WTC11 (cell line): ENCODE data around the gene ME2.
"Not testable (repeated sequence)": the region's sequence is repeated elsewhere in the genome, so short reads cannot be mapped to it uniquely, and the experiment has no call there.

Experiments
- GABPB1 ChIP-seq: sonication (generic); formaldehyde crosslinking; IDR thresholded peaks from 2 replicates; pipeline ENCODE4 v1.8.1; 2023; ENCODE audit warnings: mild to moderate bottlenecking, missing genetic modification reagents
- PRDM15 ChIP-seq: sonication (generic); formaldehyde crosslinking; IDR thresholded peaks from 2 replicates; pipeline ENCODE4 v1.8.0; 2022; ENCODE audit warnings: missing genetic modification reagents
- ZNF512 ChIP-seq: sonication (generic); formaldehyde crosslinking; IDR thresholded peaks from 2 replicates; pipeline ENCODE4 v1.8.1; 2022; ENCODE audit warnings: missing genetic modification reagents, borderline replicate concordance
- TF ChIP-seq, protein P1 (sequence below): fragments of 200-600 bp; IDR thresholded peaks from 2 replicates; pipeline ENCODE4 v1.8.0; 2022; ENCODE audit warnings: antibody characterized with exemption

DNA sequence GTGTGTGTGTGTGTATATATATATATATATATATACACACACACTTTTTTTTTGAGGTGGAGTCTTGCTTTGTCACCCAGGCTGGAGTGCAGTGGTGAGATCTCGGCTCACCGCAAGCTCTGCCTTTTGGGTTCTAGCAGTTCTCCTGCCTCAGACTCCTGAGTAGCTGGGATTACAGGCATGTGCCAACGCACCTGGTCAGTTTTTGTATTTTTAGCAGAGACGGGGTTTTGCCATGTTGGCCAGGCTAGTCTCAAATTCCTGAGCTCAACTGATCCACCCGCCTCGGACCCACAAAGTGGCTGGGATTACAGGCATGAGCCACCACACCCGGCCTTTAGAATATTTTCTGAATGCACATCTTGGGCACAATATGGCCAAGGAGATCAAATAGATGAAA lies 45.4 kb upstream of the ME2 start:
- TF ChIP-seq PRDM15 (CRISPR knock-in tag); GABPB1; ZNF512 (CRISPR knock-in tag): not testable (repeated sequence)
- TF ChIP-seq, protein P1, sequence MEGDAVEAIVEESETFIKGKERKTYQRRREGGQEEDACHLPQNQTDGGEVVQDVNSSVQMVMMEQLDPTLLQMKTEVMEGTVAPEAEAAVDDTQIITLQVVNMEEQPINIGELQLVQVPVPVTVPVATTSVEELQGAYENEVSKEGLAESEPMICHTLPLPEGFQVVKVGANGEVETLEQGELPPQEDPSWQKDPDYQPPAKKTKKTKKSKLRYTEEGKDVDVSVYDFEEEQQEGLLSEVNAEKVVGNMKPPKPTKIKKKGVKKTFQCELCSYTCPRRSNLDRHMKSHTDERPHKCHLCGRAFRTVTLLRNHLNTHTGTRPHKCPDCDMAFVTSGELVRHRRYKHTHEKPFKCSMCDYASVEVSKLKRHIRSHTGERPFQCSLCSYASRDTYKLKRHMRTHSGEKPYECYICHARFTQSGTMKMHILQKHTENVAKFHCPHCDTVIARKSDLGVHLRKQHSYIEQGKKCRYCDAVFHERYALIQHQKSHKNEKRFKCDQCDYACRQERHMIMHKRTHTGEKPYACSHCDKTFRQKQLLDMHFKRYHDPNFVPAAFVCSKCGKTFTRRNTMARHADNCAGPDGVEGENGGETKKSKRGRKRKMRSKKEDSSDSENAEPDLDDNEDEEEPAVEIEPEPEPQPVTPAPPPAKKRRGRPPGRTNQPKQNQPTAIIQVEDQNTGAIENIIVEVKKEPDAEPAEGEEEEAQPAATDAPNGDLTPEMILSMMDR = not testable (repeated sequence)
